Astrocyte (in vitro differentiated cells and primary cell): ENCODE results near the gene TMEM44.

Experiments
- CTCF ChIP-seq: IDR thresholded peaks from 2 replicates; pipeline ENCODE4 v1.5.1; 2011; ENCODE audit warnings: low read depth, mild to moderate bottlenecking, inconsistent platforms, low read length, moderate library complexity; ENCODE audit not compliant: insufficient read depth
- EZH2 ChIP-seq: IDR thresholded peaks from 2 replicates; pipeline ENCODE4 v1.6.1; 2012; ENCODE audit warnings: mild to moderate bottlenecking, low read length, inconsistent platforms; ENCODE audit not compliant: insufficient read depth

GRCh38 chr3:194623449-194624290 lies 9.5 kb downstream of the TMEM44 start:
- TF ChIP-seq CTCF (no peak), EZH2 (no peak)
